GM18511 (cell line): ENCODE data around the gene DSG1.
"Not testable (repeated sequence)": the region's sequence is repeated elsewhere in the genome, so short reads cannot be mapped to it uniquely, and the experiment has no call there.

ENCODE experiments used
- ATAC-seq: cut with Tn5 transposase; IDR thresholded peaks from one replicate; pipeline ENCODE4 v1.9.1; 2021; ENCODE audit warnings: mild to moderate bottlenecking, moderate library complexity; ENCODE audit not compliant: unreplicated experiment

Gene DSG1

GRCh38 chr18:31329787-31330438 is 12.0 kb downstream of the DSG1 start:
- no peak for ATAC-seq

GRCh38 chr18:31343454-31343853 is 25.5 kb downstream of the DSG1 start:
- no peak for ATAC-seq

- ATAC-seq, result not testable (repeated sequence)
These were observed 35.4 kb downstream of the DSG1 start for GRCh38 chr18:31353336-31353735.

DNA sequence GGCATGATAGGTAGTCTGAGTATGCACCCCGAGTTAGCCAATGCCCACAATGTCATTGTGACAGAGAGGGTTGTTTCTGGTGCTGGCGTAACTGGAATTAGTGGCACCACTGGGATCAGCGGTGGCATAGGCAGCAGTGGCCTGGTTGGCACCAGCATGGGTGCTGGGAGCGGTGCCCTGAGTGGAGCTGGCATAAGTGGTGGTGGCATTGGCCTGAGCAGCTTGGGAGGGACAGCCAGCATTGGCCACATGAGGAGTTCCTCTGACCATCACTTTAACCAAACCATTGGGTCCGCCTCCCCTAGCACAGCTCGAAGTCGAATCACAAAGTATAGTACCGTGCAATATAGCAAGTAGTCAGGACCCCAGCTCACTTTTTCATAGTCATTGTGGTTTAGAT is 37.0 kb downstream of the DSG1 start:
- ATAC-seq, result no peak

DNA sequence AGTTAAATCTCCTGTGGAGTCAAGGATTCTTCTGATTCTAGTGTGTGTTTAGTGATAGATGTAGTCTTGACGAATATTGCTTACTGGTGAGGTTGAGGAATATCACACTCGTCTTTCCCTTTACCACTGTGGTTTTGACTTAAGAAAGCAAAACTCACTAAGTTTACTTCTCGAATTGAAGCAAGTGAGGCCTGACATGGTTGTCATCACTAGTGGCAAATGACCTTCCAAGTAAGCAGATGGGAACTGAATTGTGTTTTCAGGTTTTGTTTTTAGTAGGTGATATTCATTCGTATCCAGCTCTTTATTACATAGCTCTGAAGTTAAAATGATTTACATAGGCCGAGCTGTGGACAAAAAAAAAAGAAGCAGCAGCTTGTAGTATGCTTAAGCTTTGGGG is 38.1 kb downstream of the DSG1 start:
- ATAC-seq, result no peak

GRCh38 chr18:31364190-31364589 is 46.2 kb downstream of the DSG1 start:
- ATAC-seq, result no peak

DNA sequence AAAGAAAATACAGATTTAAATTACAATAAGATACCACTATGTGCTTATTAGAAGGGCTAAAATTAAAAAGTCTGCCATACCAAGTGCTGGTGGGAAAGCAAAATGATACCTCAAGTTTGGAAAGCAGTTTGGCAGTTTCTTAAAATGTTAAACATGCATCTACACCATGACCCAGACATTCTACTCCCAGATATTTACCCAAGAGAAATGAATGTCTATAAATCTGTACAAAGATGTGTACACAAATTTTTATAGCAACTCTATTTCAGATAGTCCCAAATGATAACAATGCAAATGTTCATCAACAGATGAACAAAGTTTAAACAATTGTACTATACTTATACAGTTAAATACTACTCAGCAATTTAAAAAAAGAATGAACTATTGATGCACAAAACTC is 51.5 kb downstream of the DSG1 start:
- no peak for ATAC-seq

GRCh38 chr18:31371989-31372388 is 54.0 kb downstream of the DSG1 start:
- no peak for ATAC-seq

GRCh38 chr18:31373641-31374040 is 55.7 kb downstream of the DSG1 start:
- no peak for ATAC-seq

DNA sequence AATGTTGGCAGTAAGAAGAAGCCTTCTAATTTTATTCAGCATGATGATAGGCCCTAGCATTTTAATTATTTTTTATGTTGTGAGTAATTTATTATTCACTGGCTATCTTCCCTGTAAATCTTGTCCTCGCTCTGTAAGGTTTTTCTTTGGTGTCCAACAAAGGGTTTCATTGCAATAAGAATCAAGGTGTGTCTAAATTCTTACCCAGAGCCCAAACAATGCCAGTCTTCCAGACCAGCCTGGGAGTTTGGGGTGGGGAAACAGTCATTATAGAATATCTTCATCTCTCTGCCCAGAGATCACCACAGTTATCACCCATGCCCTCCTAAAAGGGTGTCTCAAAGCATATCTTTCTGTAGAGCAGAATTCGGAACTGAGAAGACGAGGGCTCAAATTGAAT is 58.5 kb downstream of the DSG1 start, which contains the start of gene DSG4:
DSG4 (plus strand) TSS at position 301 of the 400 bp plus-strand sequence. CDS start 135 bp downstream, outside the sequence.
- no peak for ATAC-seq

DNA sequence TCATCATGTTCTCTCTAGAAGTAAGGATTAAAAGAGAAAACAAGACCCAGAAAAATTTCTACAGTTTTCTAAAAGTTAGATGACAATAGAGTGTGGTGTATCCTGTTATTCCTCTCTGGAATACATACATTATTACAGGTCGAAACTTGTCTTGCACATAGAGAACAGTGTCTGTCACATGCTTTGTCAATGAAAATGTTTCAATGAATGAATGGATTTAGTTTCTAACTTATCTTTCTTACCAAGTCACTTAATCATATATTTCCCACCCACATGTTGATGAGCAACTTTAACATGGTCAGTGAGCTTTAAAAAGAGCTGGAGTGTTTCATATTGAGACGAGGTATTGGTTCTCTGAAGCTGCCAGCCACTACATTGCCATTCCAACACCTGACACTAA is 63.0 kb downstream of the DSG1 start:
- no peak for ATAC-seq

DNA sequence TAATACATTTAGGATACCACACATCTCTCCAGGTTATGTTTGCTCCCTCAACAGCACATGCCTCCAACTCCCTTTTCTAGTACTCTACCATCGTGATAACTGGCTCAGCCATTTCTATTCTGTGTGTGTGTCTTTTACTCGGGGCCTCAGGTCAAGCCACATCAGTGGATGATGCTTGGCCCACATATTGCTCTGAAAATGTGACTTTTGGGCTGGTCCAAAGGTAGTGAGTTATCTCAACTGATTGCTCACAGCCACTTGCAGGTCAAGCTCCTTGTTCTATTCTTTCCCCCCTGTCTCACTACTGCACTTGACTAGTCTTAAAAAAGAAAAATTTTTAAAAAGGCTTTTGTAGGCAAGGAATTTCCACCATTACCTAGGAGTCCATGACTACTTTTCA is 64.1 kb downstream of the DSG1 start:
- no peak for ATAC-seq

DNA sequence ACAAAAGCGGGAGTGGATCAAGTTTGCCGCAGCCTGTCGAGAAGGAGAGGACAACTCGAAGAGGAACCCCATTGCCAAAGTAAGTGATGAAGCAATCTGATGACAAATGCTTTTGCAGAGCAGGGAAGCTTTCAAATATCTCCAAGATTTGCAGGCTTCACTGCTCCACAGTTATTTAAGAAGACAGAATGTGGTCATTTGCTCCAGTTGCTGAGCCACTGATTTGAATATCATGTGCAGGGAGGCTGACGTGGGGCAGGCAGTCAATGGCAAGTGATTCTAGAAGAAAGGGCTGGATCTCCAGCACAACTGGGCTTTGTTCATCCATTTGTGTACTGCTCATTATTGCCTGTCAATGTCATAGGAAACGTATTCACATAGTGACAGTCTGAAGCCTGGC is 68.8 kb downstream of the DSG1 start:
- ATAC-seq, result no peak

DNA sequence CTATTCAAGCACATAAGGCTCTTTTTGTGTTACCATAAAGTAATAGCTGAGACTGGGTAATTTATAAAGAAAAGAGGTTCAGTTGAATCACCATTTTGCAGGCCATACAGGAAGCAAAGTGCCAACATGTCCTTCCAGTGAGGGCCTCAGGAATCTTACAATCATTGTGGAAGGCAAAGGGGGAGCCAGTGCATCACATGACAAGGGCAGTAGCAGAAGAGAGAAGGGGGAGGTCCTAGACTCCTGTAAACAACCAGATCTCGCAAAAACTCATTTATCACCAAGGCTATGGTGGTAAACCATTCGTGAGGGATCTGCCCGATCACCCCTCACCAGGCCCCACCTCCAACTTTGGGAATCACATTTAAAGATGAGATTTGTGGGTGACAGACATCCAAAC is 75.3 kb downstream of the DSG1 start:
- ATAC-seq, result no peak

DNA sequence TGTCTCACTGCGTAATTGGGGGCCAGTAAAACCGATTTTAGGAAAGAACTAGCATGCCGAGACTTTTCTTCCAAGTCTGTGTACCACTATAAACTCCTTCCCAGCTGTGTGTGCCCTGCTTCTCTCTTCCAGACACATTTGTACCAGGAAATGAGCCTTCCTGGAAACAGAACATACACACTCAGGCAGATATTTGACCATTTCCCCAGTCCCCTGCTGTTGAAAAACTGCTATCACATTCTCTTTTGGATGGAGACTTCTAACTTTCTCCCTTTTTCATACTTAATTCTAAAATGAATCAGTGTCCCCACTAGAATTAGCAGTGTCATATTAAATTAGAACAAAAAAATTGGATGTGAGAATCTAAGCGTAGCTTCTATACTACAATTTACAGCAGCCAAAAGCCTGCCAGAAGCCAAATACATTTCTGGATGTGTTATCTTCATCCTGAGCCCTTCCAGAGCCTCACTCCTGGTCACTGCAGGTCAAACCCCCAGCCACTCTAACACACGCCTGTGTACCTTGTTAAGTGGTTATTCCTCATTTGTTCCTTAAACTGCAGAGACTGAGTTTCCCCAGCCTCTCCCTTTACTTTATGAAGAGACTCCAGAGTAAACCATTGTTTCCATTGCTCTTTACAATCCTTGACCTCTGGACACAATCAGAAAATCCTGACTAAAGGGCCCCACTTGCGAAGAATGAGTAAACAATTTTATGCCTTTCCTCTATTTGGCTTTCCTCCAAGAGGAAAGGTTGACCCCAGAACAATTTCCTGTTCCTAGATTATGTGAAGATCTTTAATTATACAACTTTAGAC is 79.0 kb downstream of the DSG1 start:
- ATAC-seq, result no peak

GRCh38 chr18:31398191-31398590 is 80.2 kb downstream of the DSG1 start:
- no peak for ATAC-seq

- no peak for ATAC-seq
These were observed 81.5 kb downstream of the DSG1 start for GRCh38 chr18:31399306-31400032.

DNA sequence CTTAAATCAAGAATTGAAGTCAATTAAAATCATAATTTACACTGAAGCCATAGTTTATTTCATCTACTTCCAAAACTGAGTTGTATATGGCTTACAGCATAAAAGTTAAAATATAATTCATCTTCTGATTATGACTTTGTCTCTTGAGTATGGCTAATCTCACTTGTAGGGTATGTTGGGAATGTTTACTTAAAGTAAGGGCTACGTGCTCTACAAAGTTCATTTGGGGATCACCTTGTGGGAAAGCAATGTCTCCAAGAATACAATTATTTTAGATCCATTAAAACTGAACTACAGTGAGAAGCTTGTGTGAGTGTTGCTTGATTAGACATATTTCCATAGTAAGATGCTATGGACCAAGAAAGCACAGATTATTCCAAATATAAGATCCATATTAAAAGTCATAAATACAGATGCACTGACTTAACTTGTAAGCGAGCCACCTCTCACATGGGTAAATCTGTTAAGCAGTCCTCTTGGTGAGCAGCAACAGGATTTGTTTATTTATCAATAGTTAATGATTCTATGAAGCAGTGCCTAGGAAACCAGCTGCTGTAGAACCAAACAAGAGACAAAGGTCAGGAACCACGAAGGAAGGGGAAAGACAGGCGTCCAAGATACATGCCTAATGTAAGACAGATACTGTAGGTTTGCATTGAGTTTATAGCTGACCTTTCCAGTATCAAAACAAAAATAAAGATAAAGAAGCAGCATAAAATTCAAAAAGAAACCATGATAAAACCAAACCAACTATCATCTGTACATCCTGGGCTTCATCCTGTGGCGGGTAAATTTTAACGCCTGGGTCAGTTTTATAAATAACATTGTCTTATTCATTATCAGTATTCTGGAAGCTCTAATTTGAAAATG is 83.4 kb downstream of the DSG1 start:
- ATAC-seq, result no peak

DNA sequence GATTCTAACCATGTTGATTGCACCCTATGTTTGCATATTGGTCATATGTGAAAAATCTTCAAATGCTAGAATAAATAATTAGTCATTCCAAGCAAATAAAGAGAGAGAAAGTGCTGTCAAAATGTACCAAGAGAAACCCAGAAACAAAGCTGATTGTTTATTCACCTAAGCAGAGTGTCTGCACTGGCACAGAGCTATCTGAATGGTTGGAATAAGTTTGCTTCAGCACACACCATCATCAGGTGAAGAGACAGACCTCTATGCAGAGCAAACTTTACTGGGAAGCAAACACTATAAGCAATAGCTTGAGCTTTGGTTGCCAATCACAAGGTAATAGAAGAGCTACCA is 84.0 kb downstream of the DSG1 start:
- ATAC-seq, result no peak

DNA sequence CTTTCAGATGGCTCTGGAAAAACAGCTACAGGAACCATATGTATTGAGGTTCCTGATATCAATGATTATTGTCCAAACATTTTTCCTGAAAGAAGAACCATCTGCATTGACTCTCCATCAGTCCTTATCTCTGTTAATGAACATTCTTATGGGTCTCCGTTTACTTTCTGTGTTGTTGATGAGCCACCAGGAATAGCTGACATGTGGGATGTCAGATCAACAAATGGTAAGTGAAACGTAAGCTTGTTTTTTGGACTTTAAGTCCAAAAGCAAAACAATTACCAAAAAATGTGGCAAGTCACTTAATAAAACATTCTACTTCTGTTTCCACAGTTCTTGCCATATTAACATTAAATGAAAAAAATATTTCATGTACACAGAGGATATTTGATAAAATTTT is 85.4 kb downstream of the DSG1 start:
- ATAC-seq, result no peak
